Fibroblast of skin of right biceps (primary cell): ENCODE results near the gene FRMD5.
"Not testable (repeated sequence)": the region's sequence is repeated elsewhere in the genome, so short reads cannot be mapped to it uniquely, and the experiment has no call there.

Experiments
- DNase-seq: peaks from one replicate; pipeline ENCODE4 v3.0.0-alpha.2; 2013

The FRMD5 gene

GRCh38 chr15:43881245-43881644, 313.8 kb downstream of the FRMD5 start:
- DNase-seq: no peak

GRCh38 chr15:43880406-43881194, 314.5 kb downstream of the FRMD5 start:
- DNase-seq: no peak

GRCh38 chr15:43879386-43880355, 315.4 kb downstream of the FRMD5 start:
- no peak for DNase-seq

GRCh38 chr15:43878446-43878845, 316.6 kb downstream of the FRMD5 start:
- no peak for DNase-seq

GRCh38 chr15:43877371-43877770, 317.7 kb downstream of the FRMD5 start:
- DNase-seq: no peak

- no peak for DNase-seq
Observed at GRCh38 chr15:43876872-43877271, 318.2 kb downstream of the FRMD5 start.

- DNase-seq: no peak
Observed at GRCh38 chr15:43873651-43874050, 321.4 kb downstream of the FRMD5 start.

GRCh38 chr15:43872416-43873020, 322.6 kb downstream of the FRMD5 start:
- DNase-seq: peak; percentile 68

- DNase-seq: no peak
Observed at GRCh38 chr15:43871835-43872234, 323.2 kb downstream of the FRMD5 start.

- no peak for DNase-seq
Observed at GRCh38 chr15:43868406-43868805, 326.7 kb downstream of the FRMD5 start.

- no peak for DNase-seq
Observed at GRCh38 chr15:43867096-43867495, 328.0 kb downstream of the FRMD5 start.

- not testable (repeated sequence) for DNase-seq
Observed at GRCh38 chr15:43866636-43867035, 328.4 kb downstream of the FRMD5 start.

- DNase-seq: no peak
Observed at GRCh38 chr15:43859546-43859945, 335.5 kb downstream of the FRMD5 start.

GRCh38 chr15:43854801-43855200, 340.3 kb downstream of the FRMD5 start:
- peak; percentile 6 for DNase-seq

GRCh38 chr15:43852607-43853006, 342.5 kb downstream of the FRMD5 start:
- no peak for DNase-seq

- DNase-seq: no peak
Observed at GRCh38 chr15:43851251-43851650, 343.8 kb downstream of the FRMD5 start.

- DNase-seq: peak; percentile 1
Observed at GRCh38 chr15:43845421-43845820, 349.6 kb downstream of the FRMD5 start.

GRCh38 chr15:43832485-43832884, 362.6 kb downstream of the FRMD5 start:
- DNase-seq: not testable (repeated sequence)

GRCh38 chr15:43831519-43832052, 363.5 kb downstream of the FRMD5 start:
- DNase-seq: not testable (repeated sequence)

- DNase-seq: not testable (repeated sequence)
Observed at GRCh38 chr15:43830691-43831275, 364.3 kb downstream of the FRMD5 start.

- not testable (repeated sequence) for DNase-seq
Observed at GRCh38 chr15:43829951-43830540, 365.0 kb downstream of the FRMD5 start.

- peak; percentile 17 for DNase-seq
Observed at GRCh38 chr15:43828061-43828657, 366.9 kb downstream of the FRMD5 start.
